Gastroesophageal sphincter (tissue), 3 donors: ENCODE measurements around the gene WDR88.

ENCODE experiments used
- POLR2A ChIP-seq, 2 donors: fragments of 450-650 bp; IDR thresholded peaks; one replicate each; pipeline ENCODE4 v1.6.1; 2017; ENCODE audit warnings: antibody characterized with exemption in 2 of 2, mild to moderate bottlenecking in 2 of 2, moderate library complexity in 1 of 2
- POLR2AphosphoS5 ChIP-seq: sonication (generic); formaldehyde crosslinking; IDR thresholded peaks from one replicate; pipeline ENCODE4 v1.6.1; 2017; ENCODE audit warnings: antibody characterized with exemption
- TF ChIP-seq, protein P1 (sequence below), 4 experiments: fragments of 200-600 bp in 2 of 4; fragments of 450-650 bp in 2 of 4; sonication (generic) in 1 of 4; IDR thresholded peaks; one replicate each; pipeline ENCODE4 v1.5.1; 2017 to 2019; ENCODE audit warnings: antibody characterized with exemption in 4 of 4, mild to moderate bottlenecking in 2 of 4, moderate library complexity in 2 of 4

DNA sequence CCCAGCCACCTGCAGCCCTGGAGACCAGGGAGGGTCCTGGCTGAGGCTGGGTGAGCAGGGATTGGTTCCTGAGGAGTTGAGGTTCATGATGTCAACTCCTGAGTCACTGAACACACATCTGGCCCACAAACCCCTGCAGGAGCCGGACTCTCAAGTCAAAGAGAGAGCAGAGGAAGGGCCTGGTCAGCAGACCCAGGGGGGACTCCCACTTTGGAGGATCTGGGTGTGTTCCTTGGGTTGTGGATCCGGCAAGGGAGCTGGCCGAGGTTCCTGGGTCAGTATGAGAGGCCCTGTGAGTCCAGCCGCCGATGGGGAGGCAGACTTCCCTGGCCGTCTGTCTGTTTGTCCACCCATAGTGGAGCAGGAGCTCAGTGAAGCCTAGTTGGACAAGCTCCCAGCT is 89.7 kb downstream of the WDR88 start:
- TF ChIP-seq, protein P1, sequence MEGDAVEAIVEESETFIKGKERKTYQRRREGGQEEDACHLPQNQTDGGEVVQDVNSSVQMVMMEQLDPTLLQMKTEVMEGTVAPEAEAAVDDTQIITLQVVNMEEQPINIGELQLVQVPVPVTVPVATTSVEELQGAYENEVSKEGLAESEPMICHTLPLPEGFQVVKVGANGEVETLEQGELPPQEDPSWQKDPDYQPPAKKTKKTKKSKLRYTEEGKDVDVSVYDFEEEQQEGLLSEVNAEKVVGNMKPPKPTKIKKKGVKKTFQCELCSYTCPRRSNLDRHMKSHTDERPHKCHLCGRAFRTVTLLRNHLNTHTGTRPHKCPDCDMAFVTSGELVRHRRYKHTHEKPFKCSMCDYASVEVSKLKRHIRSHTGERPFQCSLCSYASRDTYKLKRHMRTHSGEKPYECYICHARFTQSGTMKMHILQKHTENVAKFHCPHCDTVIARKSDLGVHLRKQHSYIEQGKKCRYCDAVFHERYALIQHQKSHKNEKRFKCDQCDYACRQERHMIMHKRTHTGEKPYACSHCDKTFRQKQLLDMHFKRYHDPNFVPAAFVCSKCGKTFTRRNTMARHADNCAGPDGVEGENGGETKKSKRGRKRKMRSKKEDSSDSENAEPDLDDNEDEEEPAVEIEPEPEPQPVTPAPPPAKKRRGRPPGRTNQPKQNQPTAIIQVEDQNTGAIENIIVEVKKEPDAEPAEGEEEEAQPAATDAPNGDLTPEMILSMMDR (IDR thresholded peaks at IDR 0.05): no peak
- TF ChIP-seq POLR2A (IDR thresholded peaks at IDR 0.05): no peak
- no peak for TF ChIP-seq POLR2AphosphoS5
